HG03108 (cell line): ENCODE measurements around the gene REST.

Experiments
- ATAC-seq: cut with Tn5 transposase; IDR thresholded peaks from one replicate; pipeline ENCODE4 v1.9.1; 2021; ENCODE audit warnings: moderate library complexity; ENCODE audit not compliant: unreplicated experiment

The REST gene

DNA sequence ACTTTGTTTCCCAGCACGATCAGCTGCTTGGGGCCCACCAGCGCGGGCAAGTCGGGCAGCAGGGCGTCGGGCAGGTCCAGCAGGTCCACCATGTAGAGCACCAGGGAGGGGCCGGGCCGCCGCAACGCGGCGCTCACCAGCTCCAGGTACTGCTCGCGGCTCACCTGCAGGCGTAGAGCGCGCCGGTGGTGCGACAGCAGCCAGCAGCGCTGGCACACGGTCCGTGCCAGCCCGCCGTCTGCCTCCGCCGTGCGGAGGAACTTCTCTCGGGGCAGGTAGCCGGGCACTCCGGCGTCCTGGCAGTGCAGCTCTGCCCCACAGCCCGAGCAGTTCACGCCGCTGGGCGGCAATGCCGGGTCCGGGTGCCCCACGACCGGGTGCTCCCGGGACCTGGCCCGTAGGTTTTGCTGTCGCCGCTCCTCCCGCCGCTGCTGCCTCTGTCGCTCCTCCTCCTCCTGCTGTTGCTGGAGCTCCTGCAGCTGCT is 69.2 kb downstream of the REST start:
- ATAC-seq = peak; percentile 17

DNA sequence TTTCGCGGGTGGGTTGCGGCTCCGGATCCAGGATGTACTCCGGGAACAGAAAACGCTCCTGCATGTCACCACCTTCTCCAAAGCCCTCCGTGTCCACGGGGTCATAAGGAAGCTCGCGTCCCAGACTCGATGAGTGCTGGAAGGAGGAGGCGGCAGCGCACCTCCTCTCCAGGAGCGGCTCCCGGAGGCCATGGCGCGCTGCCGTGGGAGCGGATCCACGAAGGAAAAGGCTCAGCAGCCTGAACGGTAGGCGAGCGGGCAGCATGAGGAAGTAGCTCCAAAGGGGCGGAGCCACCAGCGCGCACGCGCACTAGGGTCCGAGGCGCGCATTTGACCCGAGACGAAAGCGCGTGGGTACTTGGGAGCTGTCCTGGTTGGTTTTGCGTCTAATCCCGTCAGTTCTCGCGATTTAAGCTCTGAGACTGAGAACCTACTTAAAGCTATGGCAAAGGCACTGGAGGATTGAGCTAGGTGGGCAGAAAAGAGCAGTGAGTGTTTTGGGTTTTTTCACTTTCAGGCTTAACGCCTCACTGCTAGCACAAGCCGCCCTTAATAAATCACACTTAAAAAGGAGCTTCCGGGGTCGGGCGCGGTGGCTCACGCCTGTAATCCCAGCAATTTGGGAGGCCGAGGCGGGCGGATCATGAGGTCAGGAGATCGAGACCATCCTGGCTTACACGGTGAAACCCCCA is 69.8 kb downstream of the REST start, which contains the start of gene NOA1:
Gene NOA1 (minus strand): TSS at position 286 of the 692 bp plus-strand sequence. CDS start 21 bp downstream, at position 265.
- ATAC-seq = peak; percentile 82

DNA sequence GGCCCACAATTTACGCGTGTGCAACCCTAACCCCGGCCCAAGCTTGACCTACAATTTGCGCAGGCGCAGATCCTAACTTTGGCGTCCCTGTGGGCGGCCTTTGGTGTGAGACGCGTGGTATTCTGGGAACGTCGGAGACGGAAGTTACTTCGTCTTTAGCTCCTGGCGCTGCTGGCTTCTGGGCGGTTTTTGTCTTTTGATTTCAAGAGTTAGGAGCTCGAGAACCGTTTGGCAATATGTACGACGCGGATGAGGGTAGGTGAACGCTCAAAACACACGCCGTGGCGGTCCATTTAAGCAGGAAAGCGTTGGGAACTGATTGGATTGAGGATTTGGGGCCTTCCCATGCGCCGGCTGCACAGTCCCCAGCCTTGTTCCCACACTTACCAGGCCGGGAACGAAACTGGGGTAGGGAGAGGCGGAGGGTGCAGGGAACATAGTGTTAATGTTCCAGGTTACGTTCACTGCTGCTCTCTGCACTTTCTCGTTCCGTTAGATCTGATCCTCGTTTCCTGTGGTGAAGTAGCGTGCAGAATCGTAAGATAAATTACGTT is 71.1 kb downstream of the REST start, which contains the start of gene POLR2B:
Gene POLR2B (plus strand): TSS at position 147 of the 554 bp plus-strand sequence. CDS start 90 bp downstream, at position 237.
- peak; percentile 45 for ATAC-seq

DNA sequence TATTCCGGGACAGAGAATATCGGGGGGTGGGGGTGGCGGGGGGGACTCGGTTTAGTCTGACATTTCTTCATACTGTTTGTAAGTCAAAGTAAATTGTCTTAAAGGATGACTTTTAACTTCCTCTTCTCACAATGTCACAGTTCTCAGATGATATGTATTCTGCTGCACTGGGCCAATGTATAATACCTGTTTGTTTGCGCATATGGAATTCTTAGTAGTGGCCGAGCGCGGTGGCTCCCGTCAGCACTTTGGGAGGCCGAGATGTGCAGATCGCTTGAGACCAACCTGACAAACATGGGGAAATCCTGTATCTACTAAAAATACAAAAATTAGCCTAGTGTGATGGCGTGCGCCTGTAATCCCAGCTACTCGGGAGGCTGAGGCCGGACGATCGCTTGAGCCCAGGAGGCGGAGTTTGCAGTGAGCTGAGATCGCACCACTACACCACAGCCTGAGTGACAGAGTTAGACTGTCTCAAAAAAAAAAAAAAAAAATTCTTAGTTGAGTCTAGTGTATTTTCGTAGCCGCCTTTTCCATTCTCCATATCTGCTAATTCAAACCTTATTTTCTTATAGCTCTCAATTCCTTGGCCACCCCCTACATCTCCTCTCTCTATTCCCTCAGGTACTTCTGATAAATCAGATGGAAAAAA is 71.8 kb downstream of the REST start:
- no peak for ATAC-seq

DNA sequence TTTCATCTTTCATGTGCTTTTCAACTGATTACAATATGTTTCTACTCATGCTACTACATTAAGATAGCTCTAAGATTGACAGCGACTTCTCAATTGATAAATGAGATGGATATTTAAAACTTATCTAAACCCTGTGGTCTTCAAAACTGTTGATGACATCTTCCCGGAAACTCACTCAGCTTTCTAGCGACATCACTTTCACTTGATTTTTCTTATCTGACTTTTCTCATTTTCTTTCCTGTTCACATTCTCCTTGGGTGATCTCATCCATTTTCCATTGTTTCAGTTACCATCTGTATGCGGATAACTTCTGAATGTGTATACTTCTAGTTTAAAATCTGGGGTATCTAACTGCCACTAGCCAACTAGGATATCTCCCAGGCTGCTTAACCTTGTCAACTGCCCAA is 74.1 kb downstream of the REST start:
- no peak for ATAC-seq

DNA sequence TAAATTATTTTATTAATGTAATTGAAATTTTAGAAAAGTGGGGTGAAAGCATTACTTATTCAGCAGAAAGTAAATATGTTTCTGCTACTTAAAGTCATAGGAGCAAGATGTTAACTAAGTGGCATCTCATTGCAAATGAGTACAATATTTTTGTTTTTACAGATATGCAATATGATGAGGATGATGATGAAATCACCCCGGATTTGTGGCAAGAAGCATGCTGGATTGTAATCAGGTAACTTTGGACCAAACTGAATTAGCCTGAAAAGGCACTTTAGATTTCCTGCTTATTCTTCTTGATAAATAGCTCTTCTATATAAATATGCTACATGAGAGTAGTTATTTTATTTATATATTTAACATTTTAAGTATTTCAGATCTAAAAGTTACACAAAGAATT is 78.5 kb downstream of the REST start:
- no peak for ATAC-seq

DNA sequence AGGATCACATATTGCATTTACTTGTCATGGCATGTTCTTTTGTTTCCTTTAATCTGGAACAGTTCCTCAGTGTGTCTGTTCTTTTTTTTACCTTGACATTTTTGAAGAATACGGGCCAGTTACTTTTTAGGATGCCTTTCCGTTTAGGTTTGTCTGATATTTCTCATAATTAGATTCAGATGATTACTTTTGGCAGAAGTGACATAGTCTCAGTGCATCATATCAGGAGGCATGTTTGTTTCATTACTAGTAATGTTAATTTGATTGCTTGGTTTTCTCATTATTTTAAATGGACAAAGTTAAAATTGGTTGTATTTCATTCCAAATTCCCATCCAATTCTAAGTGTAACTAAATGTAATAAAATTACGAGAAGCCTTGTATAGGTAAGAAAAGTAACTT is 79.3 kb downstream of the REST start:
- no peak for ATAC-seq

DNA sequence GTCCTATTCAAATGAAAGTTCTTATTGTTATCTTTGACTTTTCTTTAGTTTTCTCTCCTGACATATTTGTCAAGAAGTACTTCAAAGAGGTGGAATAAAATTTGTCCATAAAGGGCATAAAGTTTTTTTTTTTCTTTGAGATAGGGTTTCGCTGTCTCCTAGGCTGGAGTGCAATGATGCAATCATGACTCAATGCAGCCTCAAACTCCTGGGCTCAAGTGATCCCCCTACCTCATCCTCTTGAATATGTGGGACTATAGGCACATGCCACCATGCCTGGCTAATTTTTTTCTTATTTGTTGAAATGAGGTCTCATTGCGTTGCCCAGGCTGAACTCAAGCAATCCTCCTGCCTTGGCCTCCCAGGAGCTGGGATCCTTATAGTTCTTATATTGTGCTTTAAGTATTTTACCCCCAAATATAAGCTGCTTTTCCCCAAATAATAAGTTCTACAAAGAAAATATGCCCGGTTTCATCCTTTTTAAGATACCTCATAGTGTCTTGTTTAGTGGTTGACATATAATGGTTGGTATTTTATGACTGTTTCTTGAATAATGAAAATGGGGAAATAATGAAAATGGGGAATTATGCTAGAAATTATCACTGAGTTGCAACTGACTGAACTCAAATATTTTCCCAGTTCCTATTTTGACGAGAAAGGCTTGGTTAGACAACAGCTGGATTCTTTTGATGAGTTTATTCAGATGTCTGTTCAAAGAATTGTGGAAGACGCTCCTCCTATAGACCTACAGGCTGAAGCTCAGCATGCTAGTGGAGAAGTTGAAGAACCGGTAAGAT is 82.6 kb downstream of the REST start:
- ATAC-seq = no peak

DNA sequence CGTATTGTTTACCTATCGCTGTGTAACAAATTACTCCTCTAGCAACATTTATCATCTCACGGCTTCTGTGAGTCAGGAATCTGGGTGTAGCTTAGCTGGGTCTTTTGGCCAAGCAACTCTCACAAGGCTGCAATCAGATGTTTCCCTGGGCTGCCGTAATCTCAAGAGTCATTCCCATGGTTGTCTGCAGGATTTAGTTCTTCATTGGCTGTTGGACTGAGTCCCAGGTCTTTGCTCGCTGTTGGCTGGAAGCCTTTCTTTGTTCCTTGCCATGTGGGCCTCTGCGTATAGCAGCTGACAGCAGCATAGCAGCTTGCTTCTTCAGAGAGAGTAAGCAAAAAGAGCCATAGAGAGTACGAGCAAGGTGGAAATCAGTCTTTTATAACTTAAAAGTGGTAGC is 87.8 kb downstream of the REST start:
- no peak for ATAC-seq

DNA sequence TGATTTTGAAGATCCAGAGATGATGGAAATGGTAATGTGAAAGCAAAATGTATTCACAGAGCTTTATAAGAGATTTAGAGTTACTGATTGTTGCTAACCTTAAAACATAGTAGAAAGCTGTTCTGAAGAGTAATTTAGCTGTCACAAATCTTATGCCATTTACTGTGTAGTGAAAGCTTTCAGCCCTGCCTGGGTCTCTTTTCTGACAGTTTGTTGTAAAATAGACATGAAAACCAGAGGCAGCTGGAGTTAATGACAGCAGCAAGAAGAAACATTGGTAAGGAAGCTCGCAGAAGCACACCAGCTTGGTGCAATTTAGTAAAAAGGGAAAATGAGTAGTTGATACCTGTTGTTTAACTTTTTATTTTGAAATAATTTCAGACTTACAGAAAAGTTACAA is 92.1 kb downstream of the REST start:
- no peak for ATAC-seq

DNA sequence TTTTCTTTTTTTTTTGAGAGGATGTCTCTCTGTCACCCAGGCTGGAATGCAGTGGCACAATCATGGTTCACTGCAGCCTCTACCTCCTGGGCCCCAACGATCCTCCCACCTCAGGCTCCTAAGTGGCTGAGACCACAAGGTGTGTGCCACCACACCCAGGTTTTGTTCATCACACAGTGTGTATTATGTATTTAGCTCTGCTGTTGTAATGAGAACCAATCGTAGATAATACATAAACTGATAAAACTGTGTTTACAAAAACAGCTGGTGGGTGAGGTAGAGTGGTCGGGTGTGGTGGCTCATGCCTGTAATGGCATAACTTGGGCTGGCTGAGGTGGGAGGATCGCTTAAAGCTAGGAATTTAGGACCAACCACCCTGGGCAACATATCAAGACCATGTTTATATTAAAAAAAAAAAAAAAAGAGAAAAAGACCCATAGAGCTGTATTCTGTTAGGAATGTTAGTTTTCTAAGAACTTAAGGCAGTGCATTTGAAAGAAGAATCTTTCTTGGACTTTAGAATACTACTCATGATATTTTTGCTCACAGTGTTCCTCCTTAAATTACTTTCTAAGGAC is 105.9 kb downstream of the REST start:
- ATAC-seq = no peak
